ENCODE measurements around the gene HMGN1.
A peak's percentile ranks its signal among the peaks of the same experiment; 100 is the strongest.
"Not testable (repeated sequence)": the region's sequence is repeated elsewhere in the genome, so short reads cannot be mapped to it uniquely, and the experiment has no call there.

HMGN1 gene

DNA sequence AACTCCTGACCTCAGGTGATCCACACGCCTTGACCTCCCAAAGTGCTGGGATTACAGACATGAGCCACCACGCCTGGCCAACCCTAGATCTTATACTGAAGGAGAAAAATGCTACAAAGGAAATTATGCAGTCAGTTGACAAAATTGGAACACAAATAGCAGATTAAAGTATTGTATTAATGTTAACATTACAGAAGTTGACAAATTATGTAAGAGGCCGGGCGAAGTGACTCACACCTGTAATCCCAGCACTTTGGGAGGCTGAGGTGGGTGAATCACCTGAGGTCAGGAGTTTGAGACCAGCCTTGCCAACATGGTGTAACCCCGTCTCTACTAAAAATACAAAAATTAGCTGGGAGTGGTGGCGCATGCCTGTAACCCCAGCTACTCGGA, 21.0 kb upstream of the HMGN1 start:
- not testable (repeated sequence) for DNase-seq (ENCODE audit: low read depth in 2 of 2)

DNA sequence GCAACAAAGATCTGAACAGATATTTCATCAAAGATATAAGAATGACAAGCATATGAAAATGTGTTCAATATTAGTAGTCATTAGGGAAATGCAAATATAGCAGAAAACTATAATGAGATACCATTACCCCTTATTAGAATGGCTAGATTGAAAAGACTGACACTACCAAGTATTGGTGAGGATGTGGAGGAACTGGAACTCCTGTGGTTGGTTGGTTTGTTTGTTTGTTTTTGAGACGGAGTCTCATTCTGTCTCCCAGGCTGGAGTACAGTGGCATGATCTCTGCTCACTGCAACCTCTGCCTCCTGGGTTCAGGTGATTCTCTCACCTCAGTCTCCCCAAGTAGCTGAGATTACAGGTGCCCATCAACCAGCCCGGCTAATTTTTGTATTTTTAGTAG, 18.9 kb upstream of the HMGN1 start:
- DNase-seq (ENCODE audit: low read depth in 2 of 2): no peak

DNA sequence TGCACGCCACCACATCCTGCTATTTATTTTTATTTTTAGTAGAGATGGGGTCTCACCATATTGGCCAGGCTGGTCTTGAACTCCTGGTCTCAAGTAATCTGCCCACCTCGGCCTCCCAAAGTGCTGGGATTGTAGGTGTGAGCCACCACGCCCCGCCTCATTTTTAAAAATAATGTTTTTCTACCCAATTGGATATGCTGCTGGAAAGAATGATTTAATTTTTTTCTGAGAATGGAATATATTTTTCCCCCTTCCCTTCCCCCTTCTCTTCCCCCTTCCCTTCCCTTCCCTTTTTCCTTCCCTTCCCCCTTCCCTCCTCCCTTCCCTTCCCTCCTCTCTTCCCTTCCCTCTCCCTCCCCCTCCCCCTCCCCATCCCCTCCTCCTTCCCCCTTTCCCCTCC, 17.7 kb upstream of the HMGN1 start:
- DNase-seq (ENCODE audit: low read depth in 2 of 2): no peak

DNA sequence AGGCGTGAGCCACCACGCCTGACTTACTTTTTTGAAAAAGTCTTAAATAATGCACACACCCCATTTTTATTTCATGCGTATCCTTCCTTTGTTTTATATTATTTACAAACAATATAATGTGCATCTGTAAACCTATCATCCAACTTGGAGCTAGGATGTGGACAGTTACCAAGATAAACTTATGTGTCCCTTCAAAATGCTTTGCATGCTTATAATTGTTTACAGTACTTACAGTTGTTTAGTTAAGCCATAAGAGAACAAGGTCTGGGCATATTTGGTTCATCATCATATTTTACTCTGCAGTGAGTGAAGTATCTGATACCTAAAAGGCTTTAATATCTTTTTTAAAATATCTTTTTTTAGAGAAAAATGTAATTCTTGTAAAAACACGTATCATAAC, 16.1 kb upstream of the HMGN1 start:
- DNase-seq (ENCODE audit: low read depth in 2 of 2): no peak

DNA sequence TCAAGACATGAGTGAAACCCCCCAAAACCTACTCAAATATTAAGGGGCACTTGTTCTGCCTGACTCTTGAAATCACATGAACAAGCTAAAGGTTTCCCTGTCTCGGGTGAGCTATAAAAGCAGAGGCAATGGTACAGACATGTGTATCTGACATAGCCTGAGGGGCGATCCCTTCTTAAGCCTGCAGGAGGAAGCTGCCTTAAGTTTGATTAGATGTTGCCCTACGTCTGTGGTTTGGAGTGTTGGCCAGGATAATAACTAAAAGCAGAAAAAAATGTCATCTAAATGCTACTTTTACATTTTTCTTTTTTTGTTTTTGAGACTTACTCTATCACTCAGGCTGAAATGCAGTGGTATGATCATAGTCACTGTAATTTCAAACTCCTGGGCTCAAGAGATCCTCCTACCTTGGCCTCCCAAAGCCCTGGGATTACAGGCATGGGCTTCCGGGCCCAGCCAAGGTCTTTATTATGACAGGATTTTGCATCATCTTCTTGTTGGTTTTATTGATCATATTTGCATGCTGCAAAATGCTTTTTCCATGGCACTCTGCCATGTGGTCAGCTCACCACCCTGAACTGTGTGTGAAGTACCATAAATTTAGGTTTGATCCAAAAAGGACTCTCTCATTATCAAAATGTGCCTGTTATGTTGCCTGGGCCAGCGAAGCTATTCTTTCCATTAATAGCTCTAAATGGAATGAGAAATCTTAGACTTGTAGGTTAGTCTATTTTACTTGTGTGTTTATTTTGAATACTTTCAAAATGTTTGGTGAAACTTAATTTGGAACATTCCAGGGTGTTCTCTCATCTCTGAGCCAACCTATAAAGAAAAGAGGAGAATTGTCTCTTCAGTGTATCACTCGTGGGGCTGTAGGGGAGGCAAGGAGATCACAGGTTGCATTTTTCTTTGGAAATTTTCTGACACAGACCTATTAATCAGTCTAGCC, 15.0 kb upstream of the HMGN1 start:
- DNase-seq (ENCODE audit: low read depth in 2 of 2): no peak

DNA sequence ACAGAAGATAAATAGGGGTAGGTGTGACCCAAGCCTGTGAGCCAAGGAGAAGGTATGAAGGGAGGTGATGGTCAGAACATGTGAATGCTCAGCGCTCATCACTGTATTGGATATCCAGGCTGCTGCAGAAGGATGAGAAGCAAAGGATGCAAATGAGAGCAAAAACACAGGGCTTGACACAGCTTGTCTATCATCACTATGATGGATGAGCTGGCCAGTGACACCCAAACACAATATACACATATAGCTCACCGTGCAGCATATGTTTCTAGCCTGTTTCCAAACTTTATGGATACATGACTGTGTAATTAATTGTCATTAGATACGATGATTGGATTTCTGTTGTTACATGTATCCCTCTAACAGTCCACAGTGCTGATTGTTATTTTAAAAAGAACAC, 13.8 kb upstream of the HMGN1 start:
- no peak for DNase-seq (ENCODE audit: low read depth in 2 of 2)

DNA sequence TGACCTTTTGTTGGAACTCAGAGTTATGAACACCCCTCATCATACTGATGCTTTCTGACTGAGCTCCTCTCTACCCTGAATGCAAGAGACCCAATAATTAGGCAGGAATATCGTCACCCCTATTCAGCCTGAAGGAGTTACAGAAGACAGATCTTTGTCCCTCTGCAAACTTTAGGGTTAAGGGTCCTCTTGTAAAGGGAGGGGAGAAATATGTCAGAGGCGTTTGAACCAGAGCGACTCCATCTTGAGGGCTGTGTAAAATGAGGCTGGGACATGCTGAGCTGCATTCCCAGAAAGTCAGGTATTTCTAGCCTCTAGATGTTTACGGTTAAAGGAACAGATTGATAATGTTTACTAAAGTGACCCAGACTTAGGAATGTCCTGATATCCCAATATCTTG, 10.5 kb upstream of the HMGN1 start:
- no peak for DNase-seq (ENCODE audit: low read depth in 2 of 2)

DNA sequence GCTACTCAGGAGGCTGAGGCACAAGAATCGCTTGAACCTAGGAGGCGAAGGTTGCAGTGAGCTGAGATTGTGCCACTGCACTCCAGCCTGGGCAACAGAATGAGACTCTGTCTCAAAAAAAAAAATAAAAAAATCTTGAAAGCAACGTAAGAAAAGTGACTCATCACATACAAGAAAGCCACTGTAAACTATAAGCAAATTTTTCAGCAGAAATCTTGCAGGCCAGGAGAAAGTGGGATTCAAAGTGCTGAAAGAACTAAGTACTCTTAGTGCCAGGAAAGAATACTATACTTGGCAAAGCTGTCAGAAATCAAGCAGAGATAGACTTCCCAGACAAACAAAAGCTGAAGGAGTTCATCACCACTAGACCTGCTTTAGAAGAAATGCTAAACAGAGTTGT, 4.4 kb upstream of the HMGN1 start:
- DNase-seq (ENCODE audit: low read depth in 2 of 2): no peak

DNA sequence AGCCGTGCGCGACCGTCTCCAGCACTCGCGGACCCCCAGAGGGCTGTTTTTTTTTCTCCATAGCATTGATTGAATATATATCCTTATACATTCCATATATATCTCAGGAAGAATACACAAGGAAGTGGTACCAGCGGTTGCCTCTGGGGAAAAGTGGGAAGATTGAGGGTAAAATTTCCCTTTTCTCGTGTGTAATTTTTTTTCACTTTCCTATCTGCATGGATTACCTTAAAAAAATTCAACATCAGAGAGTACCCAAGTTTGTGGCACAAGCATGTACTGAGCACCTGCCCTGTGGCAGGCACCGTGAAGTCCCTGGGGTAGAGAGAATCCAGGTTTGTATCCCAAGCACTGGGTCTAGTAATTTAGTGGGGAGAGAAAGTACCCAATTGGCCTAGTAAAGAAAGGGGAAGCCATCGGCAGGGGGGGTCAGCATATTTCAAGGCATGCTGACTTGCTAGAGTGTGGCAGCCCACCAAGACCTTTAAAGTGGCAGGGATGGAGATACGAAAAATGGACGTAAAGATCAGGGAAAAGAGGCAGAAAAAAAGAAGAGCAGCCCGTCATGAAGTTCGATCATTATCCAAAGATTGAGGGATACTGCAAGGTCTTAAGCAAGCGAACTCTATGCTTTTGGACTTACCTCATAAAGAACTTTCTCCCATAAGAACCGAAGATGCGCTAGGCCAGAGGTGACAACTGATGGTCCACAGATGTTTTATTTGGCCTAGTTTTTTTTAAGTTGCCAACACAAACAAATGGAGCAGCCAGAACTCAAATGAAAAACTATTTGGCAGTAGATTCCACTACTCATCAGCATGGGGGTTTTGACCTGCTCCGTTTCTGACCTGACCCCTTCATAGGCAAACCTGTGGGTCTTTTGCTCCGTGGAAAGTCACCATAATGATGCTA, 1.5 kb upstream of the HMGN1 start:
- no peak for DNase-seq (ENCODE audit: low read depth in 2 of 2)

DNA sequence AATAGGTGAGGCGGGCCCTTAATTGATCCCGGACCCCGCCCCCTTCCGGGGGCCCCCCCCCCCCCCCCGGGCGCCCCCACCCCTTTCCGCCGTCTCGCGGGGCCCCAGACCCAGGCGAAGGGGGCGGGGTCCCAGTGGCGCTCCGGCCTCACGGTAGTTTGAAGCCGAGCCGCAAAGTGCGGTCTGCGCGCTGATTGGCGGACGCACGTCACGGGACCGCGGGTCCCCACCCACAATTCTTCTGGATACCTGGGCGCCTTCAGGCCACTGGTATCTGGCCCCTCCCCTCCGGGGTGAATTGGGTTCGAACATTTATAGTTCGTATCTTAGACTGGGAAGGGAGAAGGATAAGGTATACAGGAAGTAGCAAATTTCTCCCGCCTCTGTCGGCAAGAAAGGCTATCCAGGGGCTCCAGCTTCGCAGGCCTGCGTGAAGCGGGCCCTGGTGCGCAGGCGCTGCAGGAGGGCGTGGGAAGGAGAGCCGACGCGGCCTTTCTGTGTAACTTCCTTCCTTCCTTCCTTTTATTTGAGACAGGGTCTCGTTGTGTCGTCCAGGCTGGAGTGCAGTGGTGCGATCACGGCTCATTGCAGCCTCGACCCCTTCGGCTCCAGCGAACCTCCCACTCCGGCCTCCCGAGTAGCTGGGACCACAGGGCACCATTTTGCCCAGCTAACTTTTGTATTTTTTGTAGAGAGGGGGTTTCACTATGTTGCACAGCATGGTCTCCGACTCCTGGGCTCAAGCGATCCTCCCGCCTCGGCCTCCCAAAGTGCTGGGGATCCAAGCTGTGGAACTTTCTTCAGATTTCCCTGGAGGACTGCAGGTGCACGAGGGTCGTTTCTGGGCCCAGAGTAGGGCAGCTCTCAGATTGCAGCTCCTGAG, 564 bp upstream of the HMGN1 start:
- DNase-seq (ENCODE audit: low read depth in 2 of 2): peak; percentile 93 to 97

DNA sequence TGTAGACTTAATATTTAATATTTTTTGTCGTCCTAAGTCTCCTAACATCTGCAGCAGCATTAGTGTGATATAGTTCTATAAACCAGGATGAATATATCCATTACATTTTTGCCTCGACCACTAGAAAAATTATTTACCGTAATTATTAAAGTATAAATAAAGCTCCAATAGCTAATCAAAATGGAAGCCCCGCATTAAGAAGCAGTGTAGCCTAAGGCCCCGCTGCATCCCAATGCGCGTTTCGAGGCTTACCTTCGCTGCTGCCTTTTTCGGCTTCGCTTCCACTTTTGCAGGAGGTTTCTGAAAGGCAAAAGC, 891 bp downstream of the HMGN1 start:
- DNase-seq (ENCODE audit: low read depth in 2 of 2): no peak

DNA sequence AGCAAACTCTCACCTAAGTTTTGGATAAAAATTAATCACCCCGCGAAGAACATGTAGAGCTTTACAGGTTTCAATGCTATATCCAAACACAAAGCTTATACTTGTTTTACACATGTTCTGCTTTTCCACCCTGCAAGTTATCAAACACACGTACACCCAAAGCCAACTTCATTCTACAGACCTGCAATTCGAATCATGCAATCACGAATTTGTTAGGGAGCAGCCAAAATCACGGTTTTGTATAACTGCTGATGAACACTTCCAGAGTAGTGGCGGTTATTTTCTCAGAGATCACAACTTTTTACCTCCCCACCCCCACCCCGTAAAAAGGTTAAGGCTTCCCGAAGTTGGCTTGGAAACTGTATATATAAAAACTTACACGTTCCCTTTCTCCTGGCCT, 1.4 kb downstream of the HMGN1 start:
- DNase-seq (ENCODE audit: low read depth in 2 of 2): no peak

DNA sequence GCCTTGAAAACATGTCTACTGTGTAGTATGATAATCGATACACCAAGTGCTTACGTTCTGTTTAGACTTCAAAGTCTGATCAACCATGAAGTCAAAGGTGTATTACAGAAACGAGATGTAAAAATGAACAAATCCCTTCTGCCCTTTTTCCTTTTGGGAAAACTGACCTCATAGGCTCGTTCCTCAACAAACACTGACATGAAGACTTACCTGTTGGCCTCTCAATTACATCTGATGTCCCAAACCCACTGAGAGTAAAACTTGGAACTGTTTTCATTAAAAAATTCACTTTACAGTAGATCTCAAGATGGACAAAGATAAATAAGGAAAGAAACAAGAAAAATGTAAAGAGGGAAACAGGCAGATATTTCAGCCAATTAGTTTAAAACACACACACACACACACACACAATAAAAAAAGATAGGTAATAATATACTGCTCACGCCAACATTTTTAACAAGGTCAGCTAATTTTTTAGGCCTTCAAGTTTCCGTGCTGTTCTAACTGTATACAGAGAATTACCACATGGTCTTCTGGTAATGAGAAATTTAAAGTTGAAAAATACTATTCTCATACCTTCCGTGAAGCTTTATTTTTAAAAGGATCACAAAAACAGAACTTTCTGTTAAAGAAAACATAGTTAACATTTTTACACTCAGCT, 2.1 kb downstream of the HMGN1 start:
- no peak for DNase-seq (ENCODE audit: low read depth in 2 of 2)

DNA sequence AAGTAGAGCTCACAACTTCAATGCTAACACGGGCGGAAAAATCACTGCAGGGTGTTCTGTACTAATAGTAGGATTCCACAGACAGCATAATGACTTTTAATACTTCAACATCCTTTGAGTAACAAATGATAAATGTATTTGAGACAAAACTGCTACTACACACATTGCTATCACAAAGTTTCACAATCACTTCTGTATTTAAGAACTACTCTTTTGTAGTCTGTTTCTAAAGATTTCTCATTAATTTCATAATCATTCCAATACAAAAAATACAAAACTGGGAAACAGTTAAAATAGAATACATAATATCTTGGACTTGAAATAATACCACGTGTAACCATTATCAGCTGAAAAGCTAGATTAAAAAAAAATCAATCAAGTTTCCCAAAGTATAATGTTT, 2.7 kb downstream of the HMGN1 start:
- no peak for DNase-seq (ENCODE audit: low read depth in 2 of 2)

DNA sequence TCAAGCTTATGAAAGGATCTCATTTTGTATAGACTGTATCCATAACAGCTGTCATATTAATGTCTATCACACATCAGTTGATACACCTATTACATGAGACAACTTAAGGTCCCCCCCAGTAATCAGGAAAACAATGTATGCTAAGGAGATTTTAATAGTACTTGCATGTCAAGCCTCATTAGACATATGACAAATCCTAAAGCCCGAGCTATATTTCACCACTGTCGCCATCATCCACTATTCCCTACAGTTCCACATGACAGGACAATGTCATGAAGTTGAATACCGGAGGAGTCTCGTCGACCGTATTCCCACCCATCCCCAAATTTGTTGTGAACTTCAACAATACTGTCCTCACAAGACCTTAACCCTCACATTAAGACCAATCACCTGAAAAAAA, 3.4 kb downstream of the HMGN1 start:
- no peak for DNase-seq (ENCODE audit: low read depth in 2 of 2)

DNA sequence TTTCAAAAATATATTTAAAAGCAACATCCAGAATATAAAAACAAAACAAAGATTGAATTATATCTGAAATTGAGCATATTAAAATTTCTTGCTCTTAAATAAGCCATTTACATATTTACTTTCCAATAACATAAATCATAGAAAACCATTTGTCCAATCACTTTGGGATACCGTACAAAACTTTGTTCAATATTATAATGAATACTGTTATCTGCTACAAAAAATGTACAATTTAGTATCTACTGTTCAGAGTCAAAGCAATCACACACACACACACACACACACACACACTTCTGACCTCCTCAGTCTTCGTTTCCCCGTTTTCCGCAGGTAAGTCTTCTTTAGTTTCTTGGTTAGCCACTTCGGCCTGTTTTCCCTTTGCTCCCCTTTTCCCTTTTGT, 4.0 kb downstream of the HMGN1 start:
- no peak for DNase-seq (ENCODE audit: low read depth in 2 of 2)

DNA sequence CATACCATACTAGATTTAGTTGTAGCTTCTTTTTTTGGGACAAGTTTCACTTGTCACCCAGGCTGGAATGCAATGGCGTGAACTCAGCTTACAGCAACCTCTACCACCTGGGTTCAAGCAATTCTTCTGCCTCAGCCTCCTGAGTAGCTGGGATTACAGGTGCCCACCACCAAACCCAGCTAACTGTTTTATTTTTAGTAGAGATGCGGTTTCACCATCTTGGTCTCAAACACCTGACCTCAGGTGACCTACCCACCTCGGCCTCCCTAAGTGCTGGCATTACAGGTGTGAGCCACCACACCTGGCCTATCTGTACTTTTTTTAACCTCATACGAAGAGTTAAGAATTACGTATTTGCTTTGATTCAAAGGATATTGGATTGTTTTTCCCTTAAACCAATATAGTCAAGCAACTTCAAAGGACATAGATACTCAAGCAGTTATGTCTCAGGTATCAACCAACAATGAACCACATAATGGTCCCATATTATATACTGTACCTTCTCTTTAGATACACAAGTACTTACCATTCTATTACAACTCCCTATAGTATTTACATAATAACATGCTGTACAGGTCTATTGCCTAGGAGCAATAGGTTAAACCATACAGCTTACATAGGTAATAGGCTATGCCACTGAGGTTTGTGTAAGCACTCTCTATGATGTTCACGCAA, 7.5 kb downstream of the HMGN1 start:
- DNase-seq (ENCODE audit: low read depth in 2 of 2): no peak

DNA sequence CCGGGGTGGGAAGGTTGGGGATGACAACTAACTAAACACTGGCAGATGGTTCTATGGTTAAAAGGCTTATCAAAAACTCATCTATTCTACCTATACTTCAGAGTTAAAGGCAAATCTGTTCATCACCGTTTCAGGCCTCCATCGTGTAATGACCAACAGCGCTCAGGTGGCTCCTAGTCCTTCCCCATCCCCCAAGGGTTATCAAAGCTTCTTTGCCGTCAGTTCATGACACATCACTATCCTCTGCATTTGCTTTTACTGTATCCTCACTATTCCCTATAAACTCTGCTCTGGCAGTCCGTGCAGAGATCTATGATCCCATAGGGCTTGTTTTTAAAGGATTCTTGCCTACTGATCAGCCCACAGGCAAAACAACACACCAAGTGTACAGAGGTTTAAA, 8.2 kb downstream of the HMGN1 start:
- DNase-seq (ENCODE audit: low read depth in 2 of 2): no peak

DNA sequence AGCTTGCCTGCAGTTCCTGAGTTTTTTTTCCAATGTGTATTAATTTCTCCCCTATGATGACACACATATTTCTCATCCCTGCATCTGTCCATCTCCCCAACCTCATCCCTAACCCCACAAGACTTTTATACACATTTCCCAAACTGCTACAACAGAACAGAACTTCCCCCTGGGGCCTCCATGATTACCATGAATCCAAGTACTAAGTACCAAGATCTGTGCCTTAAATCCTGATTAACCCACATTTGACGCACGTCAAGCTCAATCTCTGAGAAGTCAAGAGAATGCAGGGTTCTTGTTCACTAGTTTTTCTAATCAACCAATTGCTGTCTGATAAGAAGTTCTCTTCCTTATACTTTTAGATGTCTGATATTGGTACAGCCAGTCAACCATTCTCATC, 9.7 kb downstream of the HMGN1 start:
- no peak for DNase-seq (ENCODE audit: low read depth in 2 of 2)

DNA sequence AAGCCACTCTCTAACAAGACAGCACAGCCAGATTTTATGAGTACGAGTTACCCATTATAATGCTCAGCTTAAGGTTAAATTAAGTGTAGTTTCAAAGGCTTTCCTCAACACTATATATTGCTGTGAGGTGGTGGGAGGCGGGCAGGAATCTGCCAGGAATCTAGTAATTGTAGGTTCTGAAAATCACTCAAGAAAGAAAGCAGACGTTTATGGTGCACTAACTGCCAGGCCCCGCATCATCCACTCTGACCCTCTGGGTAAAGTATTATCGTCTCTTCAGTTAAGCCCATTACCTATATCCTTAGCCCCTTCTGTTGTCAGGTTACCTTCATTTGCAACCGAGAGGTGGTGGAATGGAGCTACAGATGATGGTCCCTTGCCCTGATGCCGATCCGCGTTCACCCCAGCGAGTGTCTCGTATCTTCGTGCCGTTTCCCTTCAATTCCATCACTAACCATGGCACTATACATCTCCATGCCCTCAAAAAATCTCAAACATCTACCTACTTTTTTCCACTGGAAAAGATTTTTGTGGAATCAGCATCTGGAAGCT, 12.4 kb downstream of the HMGN1 start:
- DNase-seq (ENCODE audit: low read depth in 2 of 2): no peak

DNA sequence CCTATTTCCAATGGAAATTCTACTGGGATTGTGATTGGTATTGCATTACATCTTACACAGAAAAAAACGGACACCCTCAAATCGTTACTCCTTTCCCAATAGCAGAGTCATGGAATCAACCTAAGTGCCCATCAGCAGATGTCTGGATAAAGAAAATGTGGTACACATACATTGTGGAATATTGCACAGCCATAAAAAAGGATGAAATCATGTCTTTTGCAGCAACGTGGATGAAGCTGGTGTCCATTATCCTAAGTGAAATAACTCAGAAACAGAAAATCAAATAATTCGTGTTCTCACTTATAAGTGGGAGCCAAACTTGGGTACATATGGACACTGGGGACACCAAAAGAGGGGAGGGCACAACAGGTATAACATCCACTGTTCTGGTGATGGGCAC, 14.3 kb downstream of the HMGN1 start:
- no peak for DNase-seq (ENCODE audit: low read depth in 2 of 2)

Data from stimulated activated CD8-positive, alpha-beta memory T cell treated with anti-CD3 and anti-CD28 coated beads, Interleukin-7, amount 100 ng/mL, for 4 hours (primary cell).